ENCODE measurements around the gene USP12. TPM values are rescaled to one million over a fixed set of nuclear protein-coding genes. Genes with fewer than 3 reads are reported as not detected.

Gene USP12
- total RNA-seq, 1 donor from 2014 or later = 24.9 TPM

- Mint-ChIP-seq H3K27ac (ENCODE audit: unreplicated experiment) (no peak overlapping the region), H3K36me3 (ENCODE audit: unreplicated experiment) (peaks cover 3% of the 10 kb centered on the region), H3K27me3 (ENCODE audit: unreplicated experiment) (peaks cover 17% of the 10 kb centered on the region), H3K4me1 (ENCODE audit: low read depth, unreplicated experiment) (peaks cover 37% of the 10 kb centered on the region), H3K4me3 (ENCODE audit: unreplicated experiment) (no peak overlapping the region), H3K9me3 (ENCODE audit: unreplicated experiment) (peaks cover 10% of the 10 kb centered on the region)
- TF ChIP-seq, protein P1, sequence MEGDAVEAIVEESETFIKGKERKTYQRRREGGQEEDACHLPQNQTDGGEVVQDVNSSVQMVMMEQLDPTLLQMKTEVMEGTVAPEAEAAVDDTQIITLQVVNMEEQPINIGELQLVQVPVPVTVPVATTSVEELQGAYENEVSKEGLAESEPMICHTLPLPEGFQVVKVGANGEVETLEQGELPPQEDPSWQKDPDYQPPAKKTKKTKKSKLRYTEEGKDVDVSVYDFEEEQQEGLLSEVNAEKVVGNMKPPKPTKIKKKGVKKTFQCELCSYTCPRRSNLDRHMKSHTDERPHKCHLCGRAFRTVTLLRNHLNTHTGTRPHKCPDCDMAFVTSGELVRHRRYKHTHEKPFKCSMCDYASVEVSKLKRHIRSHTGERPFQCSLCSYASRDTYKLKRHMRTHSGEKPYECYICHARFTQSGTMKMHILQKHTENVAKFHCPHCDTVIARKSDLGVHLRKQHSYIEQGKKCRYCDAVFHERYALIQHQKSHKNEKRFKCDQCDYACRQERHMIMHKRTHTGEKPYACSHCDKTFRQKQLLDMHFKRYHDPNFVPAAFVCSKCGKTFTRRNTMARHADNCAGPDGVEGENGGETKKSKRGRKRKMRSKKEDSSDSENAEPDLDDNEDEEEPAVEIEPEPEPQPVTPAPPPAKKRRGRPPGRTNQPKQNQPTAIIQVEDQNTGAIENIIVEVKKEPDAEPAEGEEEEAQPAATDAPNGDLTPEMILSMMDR (IDR thresholded peaks at IDR 0.05; ENCODE audit: partially characterized antibody, unreplicated experiment) = no peak
- DNase-seq = no peak
Observed at GRCh38 chr13:27038323-27038722, 133.3 kb downstream of the USP12 start.

DNA sequence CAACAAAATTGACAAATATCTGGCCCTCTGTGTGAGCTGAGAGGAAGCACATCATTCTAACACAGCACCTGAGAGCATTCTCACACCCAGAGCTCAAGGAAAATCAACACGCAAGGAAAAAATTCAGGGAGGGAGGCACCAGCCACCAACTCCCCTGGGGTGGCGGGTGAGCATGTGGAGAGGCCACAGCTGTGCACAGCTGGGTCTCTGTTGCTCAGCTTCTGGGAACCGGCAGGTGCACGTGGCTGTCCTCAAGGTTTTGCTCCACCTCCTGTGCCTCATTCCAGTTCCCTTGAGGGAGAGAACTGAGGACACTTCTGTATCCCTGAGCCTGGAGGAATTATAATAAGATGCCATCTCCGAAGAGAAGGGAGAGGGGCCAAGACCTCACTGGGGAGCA is 134.0 kb downstream of the USP12 start:
- Mint-ChIP-seq H3K4me1 (ENCODE audit: low read depth, unreplicated experiment) (peaks cover 32% of the 10 kb centered on the region), H3K9me3 (ENCODE audit: unreplicated experiment) (peaks cover 10% of the 10 kb centered on the region), H3K27me3 (ENCODE audit: unreplicated experiment) (peaks cover 17% of the 10 kb centered on the region), H3K4me3 (ENCODE audit: unreplicated experiment) (no peak overlapping the region), H3K27ac (ENCODE audit: unreplicated experiment) (no peak overlapping the region), H3K36me3 (ENCODE audit: unreplicated experiment) (peaks cover 3% of the 10 kb centered on the region)
- peak; percentile 43 for DNase-seq
- TF ChIP-seq, protein P1 (IDR thresholded peaks at IDR 0.05; ENCODE audit: partially characterized antibody, unreplicated experiment) = no peak

- no peak overlapping the region for H3K4me3 Mint-ChIP-seq (ENCODE audit: unreplicated experiment)
- H3K36me3 Mint-ChIP-seq (ENCODE audit: unreplicated experiment) = peaks cover 3% of the 10 kb centered on the region
Observed at GRCh38 chr13:27037171-27037570, 134.4 kb downstream of the USP12 start.

DNA sequence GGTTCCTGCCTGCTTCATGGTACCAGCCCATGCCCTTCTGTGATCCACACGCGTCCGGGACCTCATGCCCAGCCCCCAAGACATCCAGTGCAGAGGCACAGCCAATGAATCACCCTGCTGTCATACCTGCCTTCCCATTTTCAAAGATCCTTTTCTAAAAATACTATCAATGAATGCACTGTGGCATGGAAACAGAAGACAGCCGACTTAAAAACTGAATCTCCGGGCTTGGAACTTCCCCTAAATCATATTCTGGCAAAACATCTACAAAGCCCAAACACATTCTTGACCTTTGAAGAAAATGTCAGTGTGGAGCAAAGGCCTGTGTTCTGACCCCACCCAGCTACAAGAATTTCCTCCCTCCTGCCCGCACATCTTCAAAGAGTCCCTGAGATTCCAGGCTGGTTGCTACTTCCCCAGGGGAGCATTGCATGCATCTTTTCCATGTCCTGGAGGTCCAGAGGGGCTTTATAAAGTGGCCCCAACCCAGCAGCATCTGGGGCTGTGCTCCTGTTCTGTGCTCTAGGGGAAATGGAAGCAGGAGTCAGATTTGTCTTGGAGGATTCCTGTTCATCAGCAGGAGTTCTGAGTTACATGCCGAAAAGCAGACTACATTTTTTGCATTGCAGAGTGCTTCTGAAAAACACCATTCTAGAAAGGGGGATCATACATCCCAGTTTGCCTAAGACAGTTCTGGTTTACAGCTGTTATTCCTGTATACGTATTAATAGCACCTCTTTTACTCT is 135.2 kb downstream of the USP12 start:
- Mint-ChIP-seq H3K4me1 (ENCODE audit: low read depth, unreplicated experiment) (peaks cover 31% of the 10 kb centered on the region), H3K9me3 (ENCODE audit: unreplicated experiment) (peaks cover 10% of the 10 kb centered on the region), H3K36me3 (ENCODE audit: unreplicated experiment) (peaks cover 3% of the 10 kb centered on the region), H3K27ac (ENCODE audit: unreplicated experiment) (no peak overlapping the region), H3K4me3 (ENCODE audit: unreplicated experiment) (no peak overlapping the region), H3K27me3 (ENCODE audit: unreplicated experiment) (peaks cover 17% of the 10 kb centered on the region)
- DNase-seq = no peak
- TF ChIP-seq, protein P1 (IDR thresholded peaks at IDR 0.05; ENCODE audit: partially characterized antibody, unreplicated experiment) = no peak

More at GRCh38 chr13:27037171-27037570, 134.4 kb downstream of the USP12 start:
- peaks cover 32% of the 10 kb centered on the region for H3K4me1 Mint-ChIP-seq (ENCODE audit: low read depth, unreplicated experiment)
- no peak for DNase-seq
- TF ChIP-seq, protein P1 (IDR thresholded peaks at IDR 0.05; ENCODE audit: partially characterized antibody, unreplicated experiment) = no peak
- H3K9me3 Mint-ChIP-seq (ENCODE audit: unreplicated experiment) = peaks cover 10% of the 10 kb centered on the region
- peaks cover 17% of the 10 kb centered on the region for H3K27me3 Mint-ChIP-seq (ENCODE audit: unreplicated experiment)
- no peak overlapping the region for H3K27ac Mint-ChIP-seq (ENCODE audit: unreplicated experiment)

GRCh38 chr13:27035892-27036235 is 135.7 kb downstream of the USP12 start:
- no peak for DNase-seq
- Mint-ChIP-seq H3K27me3 (ENCODE audit: unreplicated experiment) (peaks cover 12% of the 10 kb centered on the region), H3K36me3 (ENCODE audit: unreplicated experiment) (peaks cover 2% of the 10 kb centered on the region), H3K4me3 (ENCODE audit: unreplicated experiment) (no peak overlapping the region), H3K9me3 (ENCODE audit: unreplicated experiment) (peaks cover 8% of the 10 kb centered on the region), H3K4me1 (ENCODE audit: low read depth, unreplicated experiment) (peaks cover 28% of the 10 kb centered on the region), H3K27ac (ENCODE audit: unreplicated experiment) (no peak overlapping the region)
- TF ChIP-seq, protein P1 (IDR thresholded peaks at IDR 0.05; ENCODE audit: partially characterized antibody, unreplicated experiment) = no peak

Data from glutamatergic neuron (in vitro differentiated cells).